ENCODE data around the gene CCDC80. TPM values are rescaled to one million over a fixed set of nuclear protein-coding genes. Genes with fewer than 3 reads are reported as not detected.

The CCDC80 gene
- total RNA-seq, 2 donors from 2014 or later, result 9.4 to 23.9 TPM

GRCh38 chr3:112610121-112610520 is 30.8 kb downstream of the CCDC80 start:
- no peak for DNase-seq
- ATAC-seq, result no peak
- intact Hi-C loops (cut with DNase I, micrococcal nuclease), result no loop called here

GRCh38 chr3:112607863-112608262 is 33.1 kb downstream of the CCDC80 start:
- DNase-seq, result no peak
- ATAC-seq, result no peak
- intact Hi-C loops (cut with DNase I, micrococcal nuclease), result no loop called here

- DNase-seq, result no peak
- ATAC-seq, result no peak
- intact Hi-C loops (cut with DNase I, micrococcal nuclease), result no loop called here
These were observed 34.8 kb downstream of the CCDC80 start for GRCh38 chr3:112606098-112606497.

DNA sequence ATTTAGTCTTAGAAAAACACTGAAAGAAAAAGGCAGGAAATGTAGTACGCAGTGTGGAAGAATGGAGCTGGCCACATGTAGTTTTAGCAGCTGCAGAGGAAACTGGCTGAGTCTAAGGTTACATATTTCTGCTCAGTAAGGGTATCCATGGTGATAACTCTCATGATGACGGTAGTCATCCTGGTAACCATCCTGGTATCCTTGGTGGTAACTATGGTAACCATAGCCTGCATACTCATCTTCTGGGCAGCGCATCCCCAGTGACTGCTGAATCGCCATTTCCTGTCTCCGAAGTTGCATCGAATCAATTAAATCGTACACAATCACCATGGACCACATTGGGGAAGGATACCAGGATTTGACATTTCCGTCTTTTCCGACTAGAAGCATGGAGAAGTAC is 35.7 kb downstream of the CCDC80 start:
- intact Hi-C loops (cut with DNase I, micrococcal nuclease), result no loop called here
- ATAC-seq (no peak), DNase-seq (no peak)

DNA sequence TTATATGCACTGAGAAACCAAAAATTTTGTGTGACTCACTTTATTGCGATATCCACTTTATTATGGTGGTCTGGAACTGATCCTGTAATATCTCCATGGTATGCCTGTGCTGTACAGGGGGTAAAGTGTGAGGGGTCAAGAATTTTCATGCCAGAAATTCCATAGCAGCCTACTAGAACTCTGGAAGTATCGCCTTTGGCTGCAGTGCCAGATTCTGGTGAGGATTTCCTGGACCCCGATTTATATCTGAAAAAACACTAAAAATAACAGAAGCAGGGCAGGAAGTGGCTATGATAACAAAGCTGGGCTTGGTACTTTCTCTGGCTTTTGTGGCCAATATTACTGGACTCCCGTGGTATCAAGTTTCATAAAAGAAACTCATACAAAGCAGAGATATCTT is 36.4 kb downstream of the CCDC80 start:
- ATAC-seq (no peak), DNase-seq (no peak)
- intact Hi-C loops (cut with DNase I, micrococcal nuclease), result no loop called here

- DNase-seq (no peak), ATAC-seq (no peak)
- intact Hi-C loops (cut with DNase I, micrococcal nuclease), result no loop called here
These were observed 38.6 kb downstream of the CCDC80 start for GRCh38 chr3:112602217-112602838.

- intact Hi-C loops (cut with DNase I, micrococcal nuclease), result no loop called here
- no peak for DNase-seq
- no peak for ATAC-seq
These were observed 42.2 kb downstream of the CCDC80 start for GRCh38 chr3:112598731-112599130.

DNA sequence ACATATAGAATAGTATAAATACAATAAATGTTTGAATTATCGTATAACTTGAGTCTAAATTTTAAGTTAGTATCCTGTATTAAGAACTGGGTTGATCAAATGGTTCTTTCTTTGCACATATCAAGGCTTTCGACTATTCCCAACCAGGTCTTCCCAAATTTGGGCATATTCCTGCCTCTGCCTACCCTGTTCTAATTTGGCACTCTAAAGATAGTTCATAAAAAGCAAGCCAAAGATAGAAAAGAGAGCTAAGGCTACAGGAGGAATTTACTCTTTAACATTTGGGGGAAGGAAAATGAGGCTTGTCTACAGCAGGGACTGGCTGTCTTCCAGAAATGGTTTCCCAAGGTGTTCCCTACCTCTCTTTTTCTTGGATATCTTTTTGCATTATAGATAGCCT is 43.0 kb downstream of the CCDC80 start:
- DNase-seq (no peak), ATAC-seq (no peak)
- intact Hi-C loops (cut with DNase I, micrococcal nuclease), result no loop called here

GRCh38 chr3:112594856-112595255 is 46.1 kb downstream of the CCDC80 start:
- DNase-seq, result no peak
- intact Hi-C loops (cut with DNase I, micrococcal nuclease), result no loop called here
- no peak for ATAC-seq

GRCh38 chr3:112593258-112593657 is 47.7 kb downstream of the CCDC80 start:
- DNase-seq (no peak), ATAC-seq (no peak)
- intact Hi-C loops (cut with DNase I, micrococcal nuclease), result no loop called here

- ATAC-seq (no peak), DNase-seq (no peak)
- intact Hi-C loops (cut with DNase I, micrococcal nuclease), result no loop called here
These were observed 53.6 kb downstream of the CCDC80 start for GRCh38 chr3:112587336-112587735.

GRCh38 chr3:112585782-112586181 is 55.2 kb downstream of the CCDC80 start:
- DNase-seq (no peak), ATAC-seq (no peak)
- intact Hi-C loops (cut with DNase I, micrococcal nuclease), result no loop called here

- no peak for ATAC-seq
- no peak for DNase-seq
- intact Hi-C loops (cut with DNase I, micrococcal nuclease), result loop anchor here in 1 of 2 donors (5.0 kb wide), 1 partner anchor 399 kb away; no protein-coding TSS in a partner anchor
These were observed 57.8 kb downstream of the CCDC80 start for GRCh38 chr3:112583105-112583504.

- intact Hi-C loops (cut with DNase I, micrococcal nuclease), result loop anchor here in 1 of 2 donors (5.0 kb wide), 1 partner anchor 400 kb away; no protein-coding TSS in a partner anchor
- DNase-seq, result no peak
- ATAC-seq, result no peak
These were observed 58.6 kb downstream of the CCDC80 start for GRCh38 chr3:112582244-112582874.

DNA sequence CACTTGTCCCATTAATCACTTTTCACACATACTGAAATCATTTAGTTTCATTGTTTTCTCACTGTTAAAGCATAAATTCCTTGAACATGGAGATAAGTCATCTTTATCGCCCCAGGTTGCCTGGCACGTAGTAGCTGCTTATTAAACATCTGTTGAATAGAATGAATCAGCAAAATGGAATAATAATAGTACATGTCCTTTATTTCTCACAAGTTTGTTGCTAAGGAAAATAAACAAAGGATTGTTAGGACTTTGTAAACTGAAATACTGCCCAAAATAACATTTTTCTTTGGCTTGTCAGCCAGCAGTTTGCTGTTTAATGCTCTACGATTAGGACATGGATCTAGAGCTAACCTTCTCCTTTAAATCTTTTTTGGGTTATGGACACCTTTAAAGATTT is 61.2 kb downstream of the CCDC80 start:
- ATAC-seq (no peak), DNase-seq (no peak)
- intact Hi-C loops (cut with DNase I, micrococcal nuclease), result loop anchor here in 1 of 2 donors (5.0 kb wide), 1 partner anchor 403 kb away; no protein-coding TSS in a partner anchor

- DNase-seq (no peak), ATAC-seq (no peak)
- intact Hi-C loops (cut with DNase I, micrococcal nuclease), result no loop called here
These were observed 61.7 kb downstream of the CCDC80 start for GRCh38 chr3:112579232-112579631.

GRCh38 chr3:112572701-112573100 is 68.2 kb downstream of the CCDC80 start:
- DNase-seq (no peak), ATAC-seq (no peak)
- intact Hi-C loops (cut with DNase I, micrococcal nuclease), result no loop called here

DNA sequence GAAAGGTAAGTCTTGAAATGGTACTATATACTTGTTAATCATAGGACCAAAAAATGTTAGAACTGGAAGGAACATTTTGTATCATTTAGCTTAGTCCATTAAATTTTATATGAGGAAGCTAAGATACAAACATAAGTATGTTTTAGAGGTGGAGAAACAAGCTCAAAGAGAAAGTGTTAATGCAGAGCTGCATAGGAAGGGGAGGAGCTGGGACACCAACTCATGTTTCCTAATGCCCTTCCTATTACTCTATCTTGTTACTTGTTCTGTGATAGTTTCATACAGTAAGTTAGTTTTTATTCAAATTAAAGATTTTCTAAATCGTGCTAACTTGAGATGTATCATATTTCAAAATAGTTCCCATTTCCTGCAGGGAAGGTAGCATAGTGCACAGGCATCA is 71.7 kb downstream of the CCDC80 start:
- intact Hi-C loops (cut with DNase I, micrococcal nuclease), result no loop called here
- no peak for DNase-seq
- no peak for ATAC-seq

DNA sequence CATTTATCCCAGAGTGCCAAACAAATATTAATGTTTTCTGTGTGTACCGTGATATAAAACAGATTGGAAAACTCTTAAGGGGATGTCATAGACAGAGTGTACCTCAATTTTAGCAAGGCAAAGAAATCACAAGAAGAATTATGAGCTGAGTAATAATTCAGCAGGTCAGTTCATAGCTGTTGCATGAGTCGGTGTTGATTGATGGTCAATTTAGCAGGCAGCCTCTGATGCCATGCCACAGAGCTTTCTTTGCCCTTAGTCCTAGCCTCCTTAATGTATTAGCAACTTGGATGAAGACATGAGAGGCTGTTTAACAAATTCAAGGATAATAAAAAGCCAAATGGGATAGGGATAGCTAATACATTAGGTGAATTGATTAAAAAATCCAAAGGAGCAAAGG is 72.3 kb downstream of the CCDC80 start:
- no peak for DNase-seq
- ATAC-seq, result no peak
- intact Hi-C loops (cut with DNase I, micrococcal nuclease), result no loop called here

DNA sequence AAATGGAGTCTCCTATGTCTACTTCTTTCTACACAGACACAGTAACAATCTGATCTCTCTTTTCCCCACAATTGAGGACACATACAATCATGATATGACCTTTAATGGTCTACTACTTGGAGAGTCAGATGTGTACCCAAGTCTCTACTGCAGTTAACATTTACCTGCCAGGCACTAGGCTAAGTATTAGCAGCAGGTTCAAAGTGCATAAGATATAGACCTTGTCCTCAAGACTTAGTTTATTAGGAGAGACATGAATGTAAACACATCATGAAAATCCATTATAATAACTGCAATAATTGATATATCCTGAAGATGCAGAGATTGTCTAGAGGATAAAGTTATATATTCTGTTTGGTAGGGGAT is 76.0 kb downstream of the CCDC80 start:
- ATAC-seq, result no peak
- intact Hi-C loops (cut with DNase I, micrococcal nuclease), result no loop called here
- no peak for DNase-seq

Data from left colon (tissue), 2 donors.